NCI-H128 (cell line): Measurements from ENCODE around the gene PAWR.
A peak's percentile ranks its signal among the peaks of the same experiment; 100 is the strongest.
"Not testable (repeated sequence)": the region's sequence is repeated elsewhere in the genome, so short reads cannot be mapped to it uniquely, and the experiment has no call there.

Experiments
- DNase-seq: peaks from one replicate; lab custom pipeline; 2025; ENCODE audit not compliant: unreplicated experiment; lab: John Stamatoyannopoulos, UW

Gene PAWR

DNA sequence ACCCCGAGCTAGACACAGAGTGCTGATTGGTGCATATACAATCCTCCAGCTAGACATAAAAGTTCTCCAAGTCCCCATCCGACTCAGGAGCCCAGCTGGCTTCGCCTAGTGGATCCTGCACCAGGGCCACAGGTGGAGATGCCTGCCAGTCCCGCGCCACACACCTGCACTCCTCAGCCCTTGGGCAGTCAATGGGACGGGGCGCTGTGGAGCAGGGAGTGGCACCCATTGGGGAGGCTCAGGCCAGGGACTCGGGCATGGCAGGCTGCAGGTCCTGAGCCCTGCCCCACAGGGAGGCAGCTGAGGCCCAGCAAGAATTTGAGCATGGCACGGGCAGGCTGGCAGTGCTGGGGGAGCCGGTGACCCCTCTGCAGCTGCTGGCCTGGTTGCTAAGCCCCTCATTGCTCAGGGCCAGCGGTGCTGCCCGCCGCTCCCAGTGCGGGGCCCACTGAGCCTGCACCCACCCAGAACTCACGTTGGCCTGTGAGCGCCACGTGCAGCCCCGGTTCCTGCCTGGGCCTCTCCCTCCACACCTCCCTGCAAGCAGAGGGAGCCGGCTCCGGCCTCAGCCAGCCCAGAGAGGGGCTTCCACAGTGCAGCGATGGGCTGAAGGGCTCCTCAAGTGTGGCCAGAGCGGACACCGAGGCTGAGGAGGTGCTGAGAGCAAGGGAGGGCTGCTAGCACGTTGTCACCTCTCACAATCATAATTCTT lies 136.7 kb downstream of the PAWR start:
- DNase-seq: no peak

- no peak for DNase-seq
These were observed 138.6 kb downstream of the PAWR start for GRCh38 chr12:79552192-79552591.

DNA sequence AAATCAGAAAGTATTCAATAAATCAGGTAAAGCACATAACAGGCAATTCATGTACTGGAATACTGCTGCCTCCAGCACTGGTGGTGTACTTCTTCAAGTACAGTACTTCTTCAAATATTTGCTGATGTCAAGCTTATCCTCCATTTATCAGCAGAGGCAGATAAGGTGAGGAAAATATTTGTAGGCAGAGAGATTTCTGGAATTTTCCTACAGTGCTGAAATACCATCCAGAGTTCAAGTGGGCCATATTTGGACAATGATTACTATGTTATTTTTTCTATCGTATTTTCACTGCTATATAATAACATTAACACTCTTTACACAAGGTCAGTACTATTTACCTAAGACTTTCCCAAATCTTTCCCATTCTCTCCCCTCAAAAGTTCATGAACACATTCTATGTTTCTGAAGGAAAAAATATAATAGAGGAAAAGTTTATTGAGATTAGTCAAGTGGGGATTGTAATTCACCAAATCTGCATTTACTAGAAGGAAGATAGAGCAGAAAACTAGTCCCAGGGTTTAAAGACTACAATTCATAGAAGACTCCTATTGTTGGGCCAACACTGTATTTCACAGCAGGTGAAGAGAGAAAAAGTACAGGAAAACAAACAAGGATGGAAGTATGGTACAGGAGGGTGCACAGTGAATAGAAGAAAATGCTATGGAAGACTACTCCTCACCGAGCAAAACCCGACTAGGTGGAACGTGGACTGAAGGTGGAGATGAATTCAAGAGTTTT lies 141.1 kb downstream of the PAWR start:
- no peak for DNase-seq

- DNase-seq: no peak
These were observed 142.2 kb downstream of the PAWR start for GRCh38 chr12:79548610-79548924.

- DNase-seq: peak; percentile 11
These were observed 142.8 kb downstream of the PAWR start for GRCh38 chr12:79547735-79548609.

DNA sequence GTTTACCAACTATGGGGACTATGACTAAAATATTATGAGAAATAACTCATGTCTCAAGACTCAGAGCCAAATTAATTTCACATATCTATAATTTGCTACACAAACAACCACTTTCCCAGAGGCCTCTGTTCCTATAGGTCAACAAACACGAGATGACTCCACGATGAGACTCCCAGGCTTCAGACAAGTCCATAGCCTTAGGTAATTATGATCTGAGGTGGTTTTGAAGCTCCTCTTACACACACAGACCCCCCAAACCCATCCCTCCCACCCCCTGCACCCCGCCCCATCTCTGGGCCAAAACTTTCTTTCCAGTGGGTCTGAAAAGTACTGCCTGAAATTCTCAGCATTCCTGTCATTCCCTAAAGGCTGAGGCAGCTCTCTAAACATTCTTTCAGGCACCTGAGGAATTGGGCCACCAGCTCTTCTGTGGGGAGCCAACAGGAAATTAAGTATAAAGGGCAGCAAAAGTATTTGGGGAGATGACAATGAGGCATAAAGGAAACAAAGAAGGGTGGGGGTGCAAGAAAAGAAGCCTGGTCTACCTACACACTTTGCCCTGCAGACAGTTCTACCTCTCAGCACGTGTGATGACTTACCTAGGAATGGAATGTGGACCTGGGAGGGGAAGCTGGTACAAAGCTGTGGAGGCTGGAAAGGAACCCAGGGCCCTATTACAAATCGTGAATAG lies 143.6 kb downstream of the PAWR start:
- no peak for DNase-seq

- DNase-seq: no peak
These were observed 144.2 kb downstream of the PAWR start for GRCh38 chr12:79546466-79547043.

DNA sequence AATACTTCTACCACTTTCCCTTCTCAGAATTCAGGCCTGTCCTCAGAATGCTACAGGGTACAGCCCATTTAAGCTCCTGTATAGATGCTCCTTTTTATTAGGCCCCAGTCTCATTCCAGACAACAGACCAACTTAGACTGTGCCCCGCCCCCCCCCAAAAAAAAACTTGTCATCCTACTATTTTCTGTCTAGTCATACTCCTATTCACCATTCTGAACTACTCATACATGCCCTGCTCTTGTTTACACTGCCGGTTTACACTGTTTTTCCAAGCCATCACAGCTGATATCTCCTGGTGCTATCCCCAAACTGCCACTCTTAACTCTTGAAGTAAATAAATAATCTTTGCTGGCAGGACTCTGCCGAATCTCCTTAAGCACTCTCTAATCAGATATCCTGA lies 146.3 kb downstream of the PAWR start:
- DNase-seq: not testable (repeated sequence)

DNA sequence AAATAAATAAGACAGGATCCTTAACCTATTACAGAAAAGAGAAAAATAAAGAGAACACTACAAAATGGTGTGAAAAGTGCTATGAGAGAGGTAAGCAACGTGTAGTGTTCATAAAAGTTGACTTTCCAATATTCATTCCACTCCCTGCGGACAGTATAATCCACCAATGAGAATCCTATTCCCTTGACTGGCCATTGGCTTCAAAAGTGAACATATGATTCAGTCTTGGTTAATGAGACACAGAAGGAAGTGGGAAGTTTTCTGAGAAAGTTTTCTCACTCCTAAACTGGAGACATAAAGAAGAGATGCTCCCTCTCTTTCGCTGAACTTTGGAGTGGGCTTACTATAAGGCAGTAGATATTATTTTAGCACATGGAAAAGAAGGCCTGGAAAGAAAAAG lies 153.1 kb downstream of the PAWR start:
- DNase-seq: no peak

DNA sequence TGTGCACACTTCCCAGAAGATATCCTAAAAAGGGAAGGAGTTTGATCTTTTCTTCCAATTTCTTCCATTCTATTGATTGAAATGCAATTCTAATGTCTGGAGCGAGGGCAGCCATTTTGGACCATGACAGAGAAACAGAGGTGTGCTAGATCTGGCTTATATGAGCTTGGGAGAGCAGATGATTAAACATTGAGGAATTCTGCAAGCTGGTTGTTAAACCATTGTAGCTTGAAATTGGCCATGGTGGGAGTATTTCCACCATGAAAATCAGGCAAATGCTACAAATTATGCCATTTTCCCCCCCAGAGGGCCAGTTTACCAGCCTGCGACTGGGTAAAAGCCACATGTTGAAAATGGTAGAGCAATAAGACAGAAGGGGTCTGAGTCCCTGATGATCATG lies 155.0 kb downstream of the PAWR start:
- DNase-seq: no peak
